T-cell (primary cell): ENCODE measurements around the gene C9orf85. TPM values are rescaled to one million over a fixed set of nuclear protein-coding genes. Genes with fewer than 3 reads are reported as not detected.
"Not testable (repeated sequence)": the region's sequence is repeated elsewhere in the genome, so short reads cannot be mapped to it uniquely, and the experiment has no call there.

ENCODE experiments used
- ATAC-seq, 4 experiments: fragments of 200-7000 bp in 3 of 4; fragments of 150-1000 bp in 1 of 4; cut with Tn5 transposase; replicated peaks in 1 of 4; 1 replicate in 3 of 4; 2 replicates in 1 of 4; pipeline ENCODE4 v1.10.0; 2021; ENCODE audit warnings: moderate library complexity in 3 of 4, mild to moderate bottlenecking in 2 of 4, moderate number of reproducible peaks in 1 of 4
- CTCF ChIA-PET, 2 donors: fragments of 300-600 bp; sonication (Branson Sonifier 250); formaldehyde crosslinking; loops; one replicate each; lab custom pipeline; 2022; ENCODE audit warnings: antibody characterized with exemption in 2 of 2; lab: Charles Lee
- POLR2A ChIA-PET, 2 donors: fragments of 300-600 bp; sonication (Branson Sonifier 250); formaldehyde crosslinking; loops; one replicate each; lab custom pipeline; 2022; ENCODE audit warnings: antibody characterized with exemption in 2 of 2; lab: Charles Lee
- DNase-seq, 35 experiments: peaks; one replicate each; pipeline versions ENCODE4 v3.0.0 to v3.0.0-alpha.2; 2013 to 2023
- H3K27ac ChIP-seq: one replicate; pipeline ENCODE4 v1.5.1; 2013; ENCODE audit warnings: low read length
- H3K27me3 ChIP-seq, 2 experiments: replicated peaks in 1 of 2; 1 replicate in 1 of 2; 2 replicates in 1 of 2; pipeline versions ENCODE4 v1.6.1 to v1.7.0; 2013; ENCODE audit warnings: low read length in 1 of 2, mixed read lengths in 1 of 2; ENCODE audit not compliant: control insufficient read depth in 2 of 2, insufficient read depth in 2 of 2; ENCODE audit errors: extremely low read depth in 1 of 2
- H3K36me3 ChIP-seq, 2 donors: 1 replicate in 1 of 2; 2 replicates in 1 of 2; pipeline versions ENCODE4 v1.6.1 to v1.7.0; 2013; ENCODE audit warnings: low read length in 1 of 2; ENCODE audit not compliant: control insufficient read depth in 2 of 2, insufficient read depth in 1 of 2; ENCODE audit errors: extremely low read depth in 1 of 2
- H3K4me1 ChIP-seq, 2 experiments: 1 replicate in 1 of 2; 2 replicates in 1 of 2; pipeline versions ENCODE4 v1.6.1 to v1.7.0; 2013; ENCODE audit warnings: low read length in 2 of 2, mixed read lengths in 1 of 2; ENCODE audit not compliant: insufficient read depth in 2 of 2, control insufficient read depth in 1 of 2; ENCODE audit errors: extremely low read depth in 1 of 2
- H3K4me3 ChIP-seq, 2 donors: 1 replicate in 1 of 2; 2 replicates in 1 of 2; pipeline versions ENCODE4 v1.5.1 to v1.7.0; 2013; ENCODE audit warnings: mild to moderate bottlenecking in 2 of 2, low read length in 1 of 2, moderate library complexity in 1 of 2; ENCODE audit not compliant: control insufficient read depth in 1 of 2; ENCODE audit errors: extremely low read depth in 1 of 2
- H3K9me3 ChIP-seq: 2 replicates; pipeline ENCODE4 v1.7.0; 2013
- H3K27ac Mint-ChIP-seq, 2 donors: one replicate each; pipeline ENCODE4 v1.8.0; 2020 to 2021; ENCODE audit warnings: mild to moderate bottlenecking in 2 of 2, mixed read lengths in 2 of 2
- H3K27me3 Mint-ChIP-seq, 2 donors: one replicate each; pipeline ENCODE4 v1.8.0; 2021 to 2022; ENCODE audit warnings: mixed read lengths in 2 of 2
- H3K36me3 Mint-ChIP-seq: one replicate; pipeline ENCODE4 v1.8.0; 2021; ENCODE audit warnings: mixed read lengths
- H3K4me1 Mint-ChIP-seq, 3 donors: one replicate each; pipeline ENCODE4 v1.8.0; 2020 to 2022; ENCODE audit warnings: mixed read lengths in 3 of 3, mild to moderate bottlenecking in 1 of 3
- H3K4me3 Mint-ChIP-seq, 3 donors: one replicate each; pipeline ENCODE4 v1.8.0; 2020 to 2022; ENCODE audit warnings: mild to moderate bottlenecking in 3 of 3, mixed read lengths in 3 of 3, moderate library complexity in 3 of 3
- H3K9me3 Mint-ChIP-seq, 3 donors: one replicate each; pipeline ENCODE4 v1.8.0; 2020 to 2022; ENCODE audit warnings: mixed read lengths in 3 of 3
- WGBS: methylation state at CpG from one replicate; pipeline ENCODE4 v1.1.5; 2013; ENCODE audit warnings: missing lambda C conversion rate; ENCODE audit not compliant: insufficient coverage; 5-methylcytosine and 5-hydroxymethylcytosine counted together
- total RNA-seq, 35 experiments: library from RNA in 6 of 35; stranded (reverse) in 6 of 35; fragments of 120-200 nt in 1 of 35; gene quantifications; one replicate each; pipeline versions ENCODE4 v1.2.1 to v1.2.4 and lab custom pipeline; 2013 to 2026

Gene C9orf85
- total RNA-seq, 5 donors from 2014 or later (not counting 1 experiment from before 2014, with no cell fraction given), result 6.1 to 10.0 (median 7.6) TPM

DNA sequence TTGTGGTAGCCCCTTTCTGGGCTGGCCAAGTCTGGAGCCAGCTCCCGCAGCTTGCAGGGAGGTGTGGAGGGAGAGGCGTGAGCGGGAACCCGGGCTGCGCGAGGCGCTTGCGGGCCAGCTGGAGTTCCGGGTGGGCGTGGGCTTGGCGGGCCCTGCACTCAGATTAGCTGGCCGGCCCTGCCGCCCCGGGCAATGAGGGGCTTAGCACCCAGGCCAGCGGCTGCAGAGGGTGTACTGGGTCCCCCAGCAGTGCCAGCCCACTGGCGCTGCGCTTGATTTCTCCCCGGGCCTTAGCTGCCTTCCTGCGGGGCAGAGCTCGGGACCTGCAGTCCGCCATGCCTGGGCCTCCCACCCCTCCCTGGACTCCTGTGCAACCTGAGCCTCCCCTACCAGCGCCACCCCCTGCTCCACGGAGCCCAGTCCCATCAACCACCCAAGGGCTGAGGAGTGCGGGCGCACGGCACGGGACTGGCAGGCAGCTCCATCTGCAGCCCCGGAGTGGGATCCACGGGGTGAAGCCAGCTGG lies 52.1 kb downstream of the C9orf85 start:
- H3K27ac Mint-ChIP-seq, H3K36me3 ChIP-seq, CTCF ChIA-PET, H3K4me3 ChIP-seq, H3K4me3 Mint-ChIP-seq, H3K4me1 Mint-ChIP-seq, H3K9me3 ChIP-seq, ATAC-seq, H3K27me3 Mint-ChIP-seq, DNase-seq, H3K4me1 ChIP-seq, H3K27me3 ChIP-seq, H3K27ac ChIP-seq: not testable (repeated sequence)
- 93% methylated on average over 22 of the region's 29 CpGs for WGBS
- H3K9me3 Mint-ChIP-seq, result peaks cover 3 to 19% (median 10%) of the 10 kb centered on the region in 3 donors
- POLR2A ChIA-PET, result interaction anchor here in 1 of 2 donors (0.6 kb wide), 1 partner anchor 81 kb away, joined by 4 read pairs; no protein-coding TSS in a partner anchor
- H3K36me3 Mint-ChIP-seq, result peaks cover 60% of the 10 kb centered on the region

DNA sequence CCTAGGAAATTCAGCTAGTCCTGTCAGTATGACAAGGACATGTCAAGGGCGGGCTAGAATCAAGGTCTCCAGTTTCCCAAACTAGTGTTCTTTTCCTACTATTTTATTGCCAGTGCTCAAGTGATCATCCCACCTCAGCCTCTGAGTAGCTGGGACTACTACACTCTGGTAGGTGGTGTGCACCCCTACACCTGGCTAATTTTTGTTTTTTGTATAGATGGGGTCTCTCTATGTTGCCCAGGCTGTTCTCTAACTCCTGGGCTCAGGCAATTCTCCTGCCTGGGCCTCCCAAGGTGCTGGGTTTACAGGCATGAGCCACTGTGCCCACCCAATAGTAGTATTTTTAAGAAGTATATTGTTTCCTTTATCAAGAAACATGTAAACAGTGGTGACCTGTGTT lies 54.0 kb downstream of the C9orf85 start:
- H3K27ac Mint-ChIP-seq, result no peak overlapping the region
- Histone ChIP-seq H3K4me1 (no peaks in the 10 kb centered on the region), H3K36me3 (no peaks in the 10 kb centered on the region), H3K9me3 (peaks cover 6% of the 10 kb centered on the region), H3K27ac (no peak overlapping the region), H3K4me3 (no peak overlapping the region), H3K27me3 (no peaks in the 10 kb centered on the region)
- H3K9me3 Mint-ChIP-seq, result peaks cover 3 to 24% (median 15%) of the 10 kb centered on the region in 3 donors
- peaks cover 64% of the 10 kb centered on the region for H3K36me3 Mint-ChIP-seq
- peaks cover 0 to 2% (median 0%) of the 10 kb centered on the region in 3 donors for H3K4me1 Mint-ChIP-seq
- no CpG with 5 or more reads among the region's 1 CpG for WGBS
- POLR2A ChIA-PET, result no interaction called here
- ATAC-seq (no peak), DNase-seq (no peak)
- CTCF ChIA-PET, result no interaction called here
- H3K27me3 Mint-ChIP-seq, result no peaks in the 10 kb centered on the region
- no peak overlapping the region for H3K4me3 Mint-ChIP-seq

DNA sequence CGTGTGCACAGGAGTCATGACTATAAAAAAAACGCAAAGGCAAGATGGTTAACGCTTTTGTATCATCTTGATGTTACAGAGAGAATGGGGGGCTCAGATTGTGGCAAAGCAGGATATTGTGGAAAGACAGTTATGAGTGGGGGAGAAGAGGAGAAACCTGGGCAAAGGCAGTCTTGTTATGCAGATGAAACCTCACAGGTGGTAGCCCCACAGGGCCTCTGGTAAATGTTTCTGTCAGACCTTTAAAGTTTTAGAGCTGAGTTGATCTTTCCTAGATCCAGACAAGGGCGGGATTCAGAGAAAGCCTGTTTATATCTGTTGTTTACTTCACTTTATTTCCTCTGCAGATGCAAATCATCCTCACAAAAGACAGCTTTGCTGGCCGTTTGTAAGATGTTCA lies 55.2 kb downstream of the C9orf85 start:
- H3K27me3 Mint-ChIP-seq, result no peaks in the 10 kb centered on the region
- H3K9me3 Mint-ChIP-seq, result peaks cover 3 to 24% (median 15%) of the 10 kb centered on the region in 3 donors
- DNase-seq (no peak), ATAC-seq (no peak)
- H3K4me3 Mint-ChIP-seq, result no peak overlapping the region
- H3K36me3 ChIP-seq, result no peaks in the 10 kb centered on the region
- peaks cover 0 to 2% (median 0%) of the 10 kb centered on the region in 3 donors for H3K4me1 Mint-ChIP-seq
- H3K9me3 ChIP-seq, result peaks cover 6% of the 10 kb centered on the region
- 100% methylated on average over 3 of the region's 5 CpGs for WGBS
- H3K4me1 ChIP-seq, result no peaks in the 10 kb centered on the region
- peaks cover 66% of the 10 kb centered on the region for H3K36me3 Mint-ChIP-seq
- no peak overlapping the region for H3K27ac Mint-ChIP-seq
- POLR2A ChIA-PET, result no interaction called here
- no peaks in the 10 kb centered on the region for H3K27me3 ChIP-seq
- CTCF ChIA-PET, result no interaction called here
- H3K4me3 ChIP-seq, result no peak overlapping the region
- no peak overlapping the region for H3K27ac ChIP-seq

DNA sequence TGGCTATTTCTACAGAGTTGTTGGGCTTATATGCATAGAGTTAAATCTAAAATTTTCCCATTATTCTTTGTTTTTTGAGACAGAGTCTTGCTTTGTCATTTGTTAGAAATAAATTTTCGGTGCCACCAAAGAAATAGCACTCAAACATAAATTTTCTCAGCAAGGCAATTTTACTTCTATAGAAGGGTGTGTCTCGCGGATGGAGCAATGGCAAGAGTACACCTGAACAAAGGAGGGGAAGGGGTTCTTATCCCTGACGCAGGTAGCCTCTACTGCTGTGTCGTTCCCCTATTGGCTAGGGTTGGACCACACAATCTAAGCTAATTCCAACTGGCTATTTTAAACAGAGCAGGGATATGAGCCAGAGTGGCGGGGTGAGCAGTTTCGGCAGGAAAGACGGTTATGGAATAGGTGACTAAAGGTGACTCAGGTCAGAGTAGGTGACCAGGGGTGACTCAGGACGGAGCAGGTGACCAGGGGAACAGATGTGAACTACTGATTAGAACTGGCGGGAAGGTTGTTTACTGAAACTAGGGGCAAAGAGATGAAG lies 57.2 kb downstream of the C9orf85 start:
- no peak for ATAC-seq
- Mint-ChIP-seq H3K9me3 (peaks cover 3 to 24% (median 15%) of the 10 kb centered on the region in 3 donors), H3K27me3 (no peaks in the 10 kb centered on the region), H3K36me3 (peaks cover 62% of the 10 kb centered on the region), H3K4me1 (peaks cover 0 to 2% (median 0%) of the 10 kb centered on the region in 3 donors), H3K27ac (no peak overlapping the region), H3K4me3 (no peak overlapping the region)
- DNase-seq, result no peak
- ChIA-PET CTCF (no interaction called here), POLR2A (no interaction called here)
- Histone ChIP-seq H3K27ac (no peak overlapping the region), H3K9me3 (peaks cover 6% of the 10 kb centered on the region), H3K36me3 (no peaks in the 10 kb centered on the region), H3K4me3 (no peak overlapping the region), H3K4me1 (no peaks in the 10 kb centered on the region), H3K27me3 (no peaks in the 10 kb centered on the region)
- WGBS, result 67% methylated on average over 3 of the region's 10 CpGs

DNA sequence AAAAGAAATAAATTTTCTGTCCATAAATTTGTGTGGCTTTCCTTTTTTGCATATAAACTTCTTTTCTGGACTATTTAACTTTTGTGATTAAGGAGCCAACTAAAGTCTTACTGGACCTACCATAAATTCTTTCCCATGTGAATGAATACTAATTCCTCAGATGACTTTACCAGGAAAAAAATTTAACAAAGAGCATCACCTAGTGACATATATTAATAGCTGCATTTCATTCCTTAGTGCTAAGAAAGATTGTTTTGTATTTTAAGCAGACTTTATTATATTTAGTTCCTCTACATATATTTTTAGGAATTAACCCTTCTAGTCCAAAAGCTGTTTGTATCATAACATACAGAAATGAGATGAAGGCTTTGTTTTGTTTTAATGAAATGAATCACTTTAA lies 64.4 kb downstream of the C9orf85 start:
- no peak for ATAC-seq
- Mint-ChIP-seq H3K36me3 (peaks cover 13% of the 10 kb centered on the region), H3K9me3 (no peaks in the 10 kb centered on the region), H3K4me1 (no peaks in the 10 kb centered on the region), H3K4me3 (no peak overlapping the region), H3K27me3 (no peaks in the 10 kb centered on the region), H3K27ac (no peak overlapping the region)
- DNase-seq, result peak in 1 of 35 experiments; percentile 2
- ChIA-PET POLR2A (interaction anchor here in 1 of 2 donors (0.7 kb wide), 2 partner anchors 52 to 259 kb away, joined by 3 to 6 read pairs; no protein-coding TSS in a partner anchor), CTCF (interaction anchor here in 1 of 2 donors (1.0 kb wide), 1 partner anchor 371 kb away, joined by 4 read pairs; no protein-coding TSS in a partner anchor)
- Histone ChIP-seq H3K27ac (no peak overlapping the region), H3K4me3 (no peak overlapping the region), H3K9me3 (no peaks in the 10 kb centered on the region), H3K36me3 (no peaks in the 10 kb centered on the region), H3K4me1 (no peaks in the 10 kb centered on the region), H3K27me3 (no peaks in the 10 kb centered on the region)

DNA sequence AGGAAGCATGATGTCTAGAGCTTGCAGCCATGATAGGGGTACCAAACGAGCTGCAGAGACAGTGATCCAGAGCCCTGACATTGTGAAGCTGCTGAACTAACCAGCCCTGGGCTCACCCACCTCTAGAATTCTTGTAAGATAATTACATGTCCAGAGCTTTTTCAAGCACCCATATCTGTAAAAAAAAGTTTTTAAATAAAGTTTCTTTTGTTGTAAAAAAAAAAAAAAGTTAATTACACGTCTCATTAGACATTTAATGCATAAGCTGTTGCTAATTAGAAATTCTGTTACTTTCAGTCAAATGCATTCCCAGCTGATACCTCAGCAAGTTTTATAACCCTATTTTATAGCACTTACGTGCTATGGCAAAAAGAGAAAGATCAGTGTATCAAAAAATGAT lies 65.6 kb downstream of the C9orf85 start:
- Histone ChIP-seq H3K27ac (no peak overlapping the region), H3K36me3 (no peaks in the 10 kb centered on the region), H3K27me3 (no peaks in the 10 kb centered on the region), H3K9me3 (no peaks in the 10 kb centered on the region), H3K4me1 (no peaks in the 10 kb centered on the region), H3K4me3 (no peak overlapping the region)
- Mint-ChIP-seq H3K4me1 (no peaks in the 10 kb centered on the region), H3K27ac (no peak overlapping the region), H3K9me3 (no peaks in the 10 kb centered on the region), H3K27me3 (no peaks in the 10 kb centered on the region), H3K4me3 (no peak overlapping the region), H3K36me3 (peaks cover 13% of the 10 kb centered on the region)
- no peak for ATAC-seq
- ChIA-PET POLR2A (interaction anchor here in 1 of 2 donors (0.6 kb wide), 1 partner anchor 1178 kb away, joined by 3 read pairs; no protein-coding TSS in a partner anchor), CTCF (interaction anchor here (0.6 kb wide), 2 partner anchors 93 to 125 kb away, joined by 3 read pairs; no protein-coding TSS in a partner anchor)
- no peak for DNase-seq
- WGBS, result 33% methylated on average over 1 of the region's 3 CpGs
